ENCODE measurements around the gene SLC30A2. TPM values are rescaled to one million over a fixed set of nuclear protein-coding genes. Genes with fewer than 3 reads are reported as not detected.
A peak's percentile ranks its signal among the peaks of the same experiment; 100 is the strongest.

Gene SLC30A2
- total and polyA plus RNA-seq, 9 of the 15 experiments (the other 6 are each of a cell fraction or from before 2014, with no cell fraction given), result 0.01 to 0.18 (median 0.06) TPM; not detected in 3

DNA sequence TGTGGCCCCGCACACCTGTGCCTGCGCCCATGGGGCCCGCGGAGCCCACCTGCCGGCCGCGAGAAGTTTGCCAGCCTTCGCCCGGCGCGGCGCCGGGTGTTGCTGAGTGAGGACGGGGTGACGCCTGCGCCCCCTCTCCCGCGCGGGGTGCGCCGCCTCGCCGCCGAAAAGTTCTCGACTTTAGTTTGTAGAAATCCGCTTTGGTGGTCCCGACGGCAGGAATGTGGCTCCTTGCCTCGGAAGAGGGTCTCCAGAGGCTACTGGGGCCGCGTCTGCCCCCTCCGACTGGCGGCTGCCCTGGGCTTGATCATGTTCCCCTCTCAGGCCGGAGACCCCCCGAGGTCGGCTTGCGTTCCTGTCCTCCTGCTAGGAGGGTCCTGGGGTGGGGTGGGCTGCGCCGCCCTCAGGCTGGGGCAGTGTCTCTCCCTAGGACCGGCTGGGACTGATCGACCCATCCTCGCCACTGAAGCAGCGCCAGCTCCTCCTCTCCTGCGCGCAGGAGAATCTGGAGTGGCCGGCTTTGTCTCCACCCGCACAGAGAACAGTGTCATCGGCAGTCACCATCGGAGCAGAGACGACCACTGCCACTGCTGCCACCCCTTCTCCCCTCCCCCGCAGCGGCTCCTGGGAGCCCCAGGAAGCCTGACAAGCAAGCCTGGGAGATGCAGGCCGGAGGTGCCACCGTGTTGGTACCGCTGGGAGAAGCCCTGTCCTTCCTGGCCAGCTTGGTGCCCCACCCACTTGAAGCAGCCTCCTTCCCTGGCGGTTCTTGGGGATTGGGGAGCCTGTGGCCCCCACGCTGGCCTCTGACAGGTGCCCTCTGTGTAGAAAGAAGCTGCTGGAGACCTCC lies 553 bp upstream of the SLC30A2 start:
- TF ChIP-seq PHF8 (IDR thresholded peaks at IDR 0.05; ENCODE audit: borderline replicate concordance, low read length), result no peak
- TF ChIP-seq ZNF76 (CRISPR knock-in tag; IDR thresholded peaks at IDR 0.05; ENCODE audit: borderline replicate concordance), result no peak
- TF ChIP-seq USF1 (CRISPR knock-in tag; IDR thresholded peaks at IDR 0.05), result 0 out of 2 replicates have a peak, but pooled peaks have one; percentile 14
- no peak for TF ChIP-seq SREBF1 (IDR thresholded peaks at IDR 0.05; ENCODE audit: borderline replicate concordance, low read depth, low read length)
- TF ChIP-seq FIP1L1 (IDR thresholded peaks at IDR 0.05; ENCODE audit: low read depth, low read length, poor library complexity, severe bottlenecking), result peak; percentile 34
- no peak for TF ChIP-seq KLF16 (IDR thresholded peaks at IDR 0.05)
- peak; percentile 36 for TF ChIP-seq PRPF4 (IDR thresholded peaks at IDR 0.05; ENCODE audit: insufficient read depth, low read depth, low read length, poor library complexity, severe bottlenecking)

More for the DNA sequence above, 553 bp upstream of the SLC30A2 start:
- in situ Hi-C loops (cut with MboI) (no loop called here), intact Hi-C loops (cut with micrococcal nuclease) (no loop called here)
- ChIA-PET POLR2A (interaction anchor here (0.7 to 3.9 kb wide), 3 partner anchors 11 to 118 kb away, joined by 3 to 23 read pairs (median 3); no protein-coding TSS in a partner anchor), CTCF (ENCODE audit: low intra/inter-chr PET ratio) (no interaction called here)
- no peak overlapping the region for H3K4me2 ChIP-seq (ENCODE audit: insufficient read depth, low read length)
- H3K27ac ChIP-seq (ENCODE audit: extremely low read depth, low read depth, low read length), result no peak overlapping the region
- H2AFZ ChIP-seq (ENCODE audit: low read depth, low read length), result no peak overlapping the region
- BruUV-seq (replicated peaks), result no TSS peak
- H3K9ac ChIP-seq (ENCODE audit: insufficient read depth in 1 of 2, low read depth in 2 of 2, low read length in 2 of 2), result peak overlapping the region in 1 of 2 experiments; percentile 67; a peak in 2 of 4 replicates
- no peaks in the 10 kb centered on the region for H4K20me1 ChIP-seq (replicated peaks; ENCODE audit: control insufficient read depth, insufficient read depth, low read length)
- H3K4me3 ChIP-seq, result no peak overlapping the region
- H3K9me1 ChIP-seq (ENCODE audit: control insufficient read depth, insufficient read depth, low read length), result no peaks in the 10 kb centered on the region
- H3K9me3 ChIP-seq (replicated peaks; ENCODE audit: control insufficient read depth, insufficient read depth, low read depth, low read length), result no peaks in the 10 kb centered on the region
- ATAC-seq, result no peak
- no peaks in the 10 kb centered on the region for H3K27me3 ChIP-seq (ENCODE audit: control insufficient read depth in 2 of 2, insufficient read depth in 2 of 2, low read length in 2 of 2)
- FAIRE-seq, result no peak
- no peaks in the 10 kb centered on the region for H3K79me2 ChIP-seq (ENCODE audit: control insufficient read depth, insufficient read depth, low read length)
- H3K4me1 ChIP-seq (replicated peaks in 1 of 2; ENCODE audit: control insufficient read depth in 2 of 2, insufficient read depth in 2 of 2, low read length in 2 of 2), result peaks cover 36 to 45% of the 10 kb centered on the region in 2 experiments
- WGBS (ENCODE audit: insufficient coverage, low coverage, missing lambda C conversion rate), result 85% methylated on average over 30 of the region's 57 CpGs
- DNase-seq (ENCODE audit: extremely low read depth in 1 of 4, low spot score in 3 of 4), result no peak
- no peaks in the 10 kb centered on the region for H3K36me3 ChIP-seq (ENCODE audit: control insufficient read depth, insufficient read depth, low read length)
